Endometrial microvascular endothelial cells (primary cell): Measurements from ENCODE around the gene ACSL6. TPM values are rescaled to one million over a fixed set of nuclear protein-coding genes. Genes with fewer than 3 reads are reported as not detected.
"Not testable (repeated sequence)": the region's sequence is repeated elsewhere in the genome, so short reads cannot be mapped to it uniquely, and the experiment has no call there.

Experiments used
- in situ Hi-C: cut with HindIII; loops from 2 replicates; pipeline ENCODE4 v1.10.0; 2017; ENCODE audit warnings: low sequenced_read_pairs, low pct_unique_long_range_greater_than_20kb; ENCODE audit errors: inconsistent ontology term
- total RNA-seq: library from RNA; depleted of rRNA; stranded (reverse); fragments of >200 nt; gene quantifications from one replicate; pipeline ENCODE4 v1.2.3, GENCODE V29; 2015; ENCODE audit errors: inconsistent ontology term

Gene ACSL6
- total RNA-seq, 1 donor from 2014 or later, result not detected

- in situ Hi-C loops, result no loop called here
Measured at GRCh38 chr5:131928957-131929356, 82.5 kb downstream of the ACSL6 start.

- in situ Hi-C loops, result no loop called here
Measured at GRCh38 chr5:131926168-131926567, 85.3 kb downstream of the ACSL6 start.

- in situ Hi-C loops, result no loop called here
Measured at GRCh38 chr5:131916481-131916880, 95.0 kb downstream of the ACSL6 start.

GRCh38 chr5:131914472-131914871 is 97.0 kb downstream of the ACSL6 start:
- in situ Hi-C loops, result no loop called here

GRCh38 chr5:131913603-131914002 is 97.9 kb downstream of the ACSL6 start:
- in situ Hi-C loops, result no loop called here

DNA sequence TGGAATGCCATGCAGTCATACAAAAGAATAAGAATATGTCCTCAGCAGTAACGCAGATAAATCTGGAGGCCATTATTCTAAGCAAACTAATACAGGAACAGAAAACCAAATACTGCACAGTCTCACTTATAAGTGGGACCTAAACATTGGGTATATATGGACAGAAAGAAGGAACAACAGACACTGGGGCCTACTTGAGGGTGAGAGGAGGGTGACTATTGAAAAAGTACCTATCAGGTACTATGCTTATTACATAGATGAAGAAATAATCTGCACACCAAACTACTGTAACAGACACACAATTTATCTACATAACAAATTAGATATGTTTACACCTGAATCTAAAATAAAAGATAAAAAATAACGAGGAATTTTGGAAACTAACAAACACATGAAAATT is 104.8 kb downstream of the ACSL6 start:
- in situ Hi-C loops, result no loop called here

DNA sequence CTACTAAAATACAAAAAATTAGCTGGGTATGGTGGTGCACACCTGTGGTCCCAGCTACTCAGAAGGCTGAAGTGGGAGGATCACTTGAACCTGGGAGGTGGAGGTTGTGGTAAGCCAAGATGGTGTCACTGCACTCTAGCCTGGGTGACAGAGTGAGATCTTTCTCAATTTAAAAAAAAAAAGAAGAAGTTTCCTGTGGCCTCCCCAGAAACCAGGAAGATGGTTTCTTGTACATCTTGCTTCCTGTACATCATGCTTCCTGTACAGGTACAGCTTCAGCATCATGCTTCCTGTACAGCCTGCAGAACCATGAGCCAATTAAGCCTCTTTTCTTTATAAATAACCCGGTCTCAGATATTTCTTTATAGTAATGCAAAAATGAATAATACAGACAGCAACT is 109.2 kb downstream of the ACSL6 start:
- in situ Hi-C loops, result not testable (repeated sequence)

Other genes starting within 250 kb of the ACSL6 start
- gene FNIP1, start 214.6 kb downstream of the ACSL6 start, total RNA-seq, result 21.8 TPM
- not detected for gene MEIKIN, start 66.0 kb downstream of the ACSL6 start, total RNA-seq
- gene IL3, start 49.0 kb upstream of the ACSL6 start, total RNA-seq, result not detected
- gene CSF2, start 62.1 kb upstream of the ACSL6 start, total RNA-seq, result 2.9 TPM
- 49.0 TPM for gene P4HA2, start 216.2 kb upstream of the ACSL6 start, total RNA-seq
- gene PDLIM4, start 246.0 kb upstream of the ACSL6 start, total RNA-seq, result 113 TPM